Fibroblast of mammary gland (primary cell): ENCODE results near the gene PRORP.
A peak's percentile ranks its signal among the peaks of the same experiment; 100 is the strongest.
"Not testable (repeated sequence)": the region's sequence is repeated elsewhere in the genome, so short reads cannot be mapped to it uniquely, and the experiment has no call there.

Source experiments
- DNase-seq: peaks from one replicate; pipeline ENCODE4 v3.0.0-alpha.2; 2010; ENCODE audit warnings: low read depth
- H3K4me3 ChIP-seq: 2 replicates; pipeline ENCODE4 v1.5.1; 2011; ENCODE audit warnings: low read depth, mild to moderate bottlenecking, low read length, moderate library complexity; ENCODE audit not compliant: control insufficient read depth
- TF ChIP-seq, protein P1 (sequence below): conservative IDR thresholded peaks from 2 replicates; pipeline ENCODE4 v1.5.1; 2011; ENCODE audit warnings: low read depth, low read length, inconsistent platforms; ENCODE audit not compliant: control insufficient read depth, insufficient read depth

The PRORP gene

DNA sequence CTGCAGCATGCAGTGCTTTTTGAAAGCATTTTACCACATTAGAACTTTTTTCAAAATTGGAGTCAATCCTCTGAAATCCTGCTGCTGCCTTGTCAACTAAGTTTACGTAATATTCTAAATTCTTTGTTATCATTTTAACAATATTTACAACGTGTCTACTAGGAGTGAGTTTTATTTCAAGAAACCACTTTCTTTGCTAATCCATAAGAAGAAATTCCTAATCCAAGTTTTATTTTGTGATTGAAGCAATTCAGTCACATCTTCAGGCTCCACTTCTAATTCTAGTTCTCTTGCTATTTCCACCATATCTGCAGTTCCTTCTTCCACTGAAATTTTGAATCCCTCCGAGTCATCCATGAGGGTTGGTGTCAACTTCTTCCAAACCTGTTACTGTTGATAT lies 25.4 kb downstream of the PRORP start:
- TF ChIP-seq, protein P1, sequence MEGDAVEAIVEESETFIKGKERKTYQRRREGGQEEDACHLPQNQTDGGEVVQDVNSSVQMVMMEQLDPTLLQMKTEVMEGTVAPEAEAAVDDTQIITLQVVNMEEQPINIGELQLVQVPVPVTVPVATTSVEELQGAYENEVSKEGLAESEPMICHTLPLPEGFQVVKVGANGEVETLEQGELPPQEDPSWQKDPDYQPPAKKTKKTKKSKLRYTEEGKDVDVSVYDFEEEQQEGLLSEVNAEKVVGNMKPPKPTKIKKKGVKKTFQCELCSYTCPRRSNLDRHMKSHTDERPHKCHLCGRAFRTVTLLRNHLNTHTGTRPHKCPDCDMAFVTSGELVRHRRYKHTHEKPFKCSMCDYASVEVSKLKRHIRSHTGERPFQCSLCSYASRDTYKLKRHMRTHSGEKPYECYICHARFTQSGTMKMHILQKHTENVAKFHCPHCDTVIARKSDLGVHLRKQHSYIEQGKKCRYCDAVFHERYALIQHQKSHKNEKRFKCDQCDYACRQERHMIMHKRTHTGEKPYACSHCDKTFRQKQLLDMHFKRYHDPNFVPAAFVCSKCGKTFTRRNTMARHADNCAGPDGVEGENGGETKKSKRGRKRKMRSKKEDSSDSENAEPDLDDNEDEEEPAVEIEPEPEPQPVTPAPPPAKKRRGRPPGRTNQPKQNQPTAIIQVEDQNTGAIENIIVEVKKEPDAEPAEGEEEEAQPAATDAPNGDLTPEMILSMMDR = no peak
- no peak overlapping the region for H3K4me3 ChIP-seq
- DNase-seq = no peak

DNA sequence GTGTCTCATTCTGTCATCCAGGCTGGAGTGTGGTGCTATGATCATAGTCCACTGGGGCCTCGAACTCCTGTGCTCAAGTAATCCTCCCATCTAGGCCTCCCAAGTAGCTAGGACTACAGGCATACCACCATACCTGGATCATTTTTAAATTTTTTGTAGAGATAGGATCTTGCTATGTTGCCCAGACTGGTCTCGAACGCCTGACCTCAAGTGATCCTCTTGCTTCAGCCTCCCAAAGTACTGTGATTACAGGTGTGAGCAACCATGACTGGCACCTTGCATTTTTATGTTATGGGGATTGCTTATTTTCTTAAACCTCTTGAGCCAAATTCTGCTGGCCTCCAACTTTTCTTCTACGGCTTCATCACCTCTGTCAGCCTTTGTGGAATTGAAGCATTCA lies 26.9 kb downstream of the PRORP start:
- DNase-seq = no peak
- TF ChIP-seq, protein P1 = no peak
- H3K4me3 ChIP-seq = no peak overlapping the region

DNA sequence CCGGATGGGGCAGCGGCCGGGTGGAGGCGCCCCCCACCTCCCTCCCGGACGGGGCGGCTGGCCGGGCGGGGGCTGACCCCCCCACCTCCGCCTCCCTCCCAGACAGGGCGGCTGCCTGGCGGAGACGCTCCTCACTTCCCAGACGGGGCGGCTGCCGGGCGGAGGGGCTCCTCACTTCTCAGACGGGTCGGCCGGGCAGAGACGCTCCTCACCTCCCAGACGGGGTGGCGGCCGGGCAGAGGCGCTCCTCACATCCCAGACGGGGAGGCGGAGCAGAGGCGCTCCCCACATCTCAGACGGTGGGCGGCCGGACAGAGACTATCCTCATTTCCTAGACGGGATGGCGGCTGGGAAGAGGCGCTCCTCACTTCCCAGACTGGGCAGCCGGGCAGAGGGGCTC lies 30.2 kb downstream of the PRORP start:
- not testable (repeated sequence) for H3K4me3 ChIP-seq, DNase-seq

DNA sequence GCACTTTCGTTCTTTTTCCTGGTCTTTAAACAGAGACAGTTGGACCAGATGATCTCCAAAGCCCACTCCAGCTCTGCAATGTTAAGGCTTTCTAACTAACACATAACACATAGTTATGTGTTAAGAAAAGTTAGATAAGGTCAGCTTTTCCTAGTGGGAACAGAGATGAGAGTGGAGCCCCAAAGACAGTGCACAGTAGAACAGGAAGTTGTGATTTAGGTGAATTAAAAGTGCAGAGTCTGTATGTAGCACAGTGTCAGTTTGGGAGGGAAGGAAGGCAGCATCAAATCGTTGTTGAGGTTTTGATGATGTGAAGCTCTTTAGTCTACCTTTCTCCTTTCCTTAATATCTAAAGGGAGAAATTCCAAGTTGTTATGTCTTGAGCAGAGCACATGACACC lies 31.7 kb downstream of the PRORP start:
- DNase-seq = no peak
- no peak overlapping the region for H3K4me3 ChIP-seq
- TF ChIP-seq, protein P1 = no peak

DNA sequence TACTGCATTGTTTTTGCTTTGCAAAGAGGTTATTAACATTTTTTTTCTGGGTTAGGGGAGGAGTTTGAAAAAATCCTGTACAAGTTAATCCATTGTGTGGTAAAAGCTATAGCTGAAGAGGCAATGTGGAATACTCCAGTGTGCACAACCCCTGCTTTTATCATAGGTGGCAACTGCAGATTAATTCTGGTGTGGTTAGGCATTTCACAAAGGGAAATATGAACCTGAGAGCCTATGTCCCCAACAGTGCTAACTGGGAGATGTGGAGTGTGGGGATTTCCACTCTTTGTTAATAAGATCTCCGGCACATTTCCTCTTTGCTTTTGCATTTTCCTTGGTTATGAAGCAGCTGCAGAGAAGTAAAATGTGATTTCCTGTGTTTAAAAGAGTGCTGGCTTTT lies 33.6 kb downstream of the PRORP start:
- TF ChIP-seq, protein P1 = no peak
- no peak overlapping the region for H3K4me3 ChIP-seq
- peak; percentile 28 for DNase-seq

DNA sequence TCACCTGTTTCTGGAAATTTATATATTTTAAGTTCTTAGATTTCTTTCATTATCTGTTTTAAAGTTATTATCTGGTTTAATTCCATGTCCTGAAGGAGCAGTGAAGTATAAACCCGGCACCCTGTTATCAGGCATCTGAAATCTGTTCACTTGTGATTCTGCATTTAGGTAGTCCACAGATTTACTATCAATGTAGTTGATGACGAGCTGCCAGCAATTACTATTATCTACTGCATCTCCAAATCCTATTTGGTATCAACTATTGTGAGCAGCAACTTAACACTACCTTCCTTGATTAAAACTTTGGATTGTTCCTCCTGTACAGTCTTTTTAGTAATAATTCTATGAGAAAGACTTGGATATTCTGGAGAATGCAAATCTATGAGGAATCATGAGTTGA lies 36.1 kb downstream of the PRORP start:
- no peak overlapping the region for H3K4me3 ChIP-seq
- TF ChIP-seq, protein P1 = no peak
- DNase-seq = no peak

DNA sequence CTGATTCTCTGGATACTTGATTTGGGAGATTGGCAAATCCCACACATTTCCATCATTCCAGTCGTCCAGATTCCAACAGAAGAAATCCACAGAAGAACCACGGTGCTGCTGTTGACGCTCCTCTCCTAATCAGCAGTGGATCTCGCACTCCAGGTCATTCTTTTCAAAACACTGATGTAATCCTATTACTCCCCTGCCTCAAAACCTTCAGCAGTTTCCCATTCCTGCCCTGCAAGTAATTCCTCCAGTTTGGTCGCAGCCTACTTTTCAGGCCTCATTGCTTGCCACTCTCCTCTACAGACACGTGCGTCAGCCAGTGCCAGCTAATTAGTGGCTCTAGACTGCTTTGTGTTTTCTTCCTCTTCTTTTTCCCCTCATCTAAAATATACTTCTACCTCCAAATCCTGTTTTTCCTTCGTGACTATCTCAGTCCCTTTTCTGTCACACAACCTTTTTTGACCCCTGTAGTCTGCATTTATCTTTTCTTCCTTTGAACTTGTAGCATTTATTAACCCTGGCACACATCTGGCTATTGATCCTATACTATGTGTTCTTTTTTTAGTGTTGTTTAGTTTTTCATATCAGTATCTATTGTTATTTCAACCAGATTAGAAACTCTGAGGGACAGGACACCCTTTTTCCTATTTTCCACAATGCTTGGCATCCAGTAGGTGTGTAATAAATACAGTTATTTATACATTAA lies 36.8 kb downstream of the PRORP start:
- no peak for DNase-seq
- TF ChIP-seq, protein P1 = no peak
- H3K4me3 ChIP-seq = no peak overlapping the region
